ENCODE measurements around the gene PPP1R13B. TPM values are rescaled to one million over a fixed set of nuclear protein-coding genes. Genes with fewer than 3 reads are reported as not detected.

Gene PPP1R13B
- total and polyA plus RNA-seq, 2 donors from 2014 or later = 15.1 to 69.4 TPM

- DNase-seq = peak in 1 of 5 donors; percentile 78
- no peak for FAIRE-seq
These were observed 146.5 kb downstream of the PPP1R13B start for GRCh38 chr14:103700753-103701490.

GRCh38 chr14:103699901-103700752 lies 147.2 kb downstream of the PPP1R13B start:
- DNase-seq = peak in 1 of 5 donors; percentile 68
- Histone ChIP-seq H3K27me3 (ENCODE audit: control insufficient read depth, insufficient read depth, low read length) (no peaks in the 10 kb centered on the region), H3K9ac (ENCODE audit: low read length in 3 of 3) (no peak overlapping the region), H3K4me1 (ENCODE audit: control insufficient read depth in 2 of 3, insufficient read depth in 2 of 3, low read depth in 1 of 3, low read length in 3 of 3) (peaks cover 0 to 16% (median 6%) of the 10 kb centered on the region in 3 donors), H3K27ac (ENCODE audit: low read depth in 2 of 2, low read length in 2 of 2) (no peak overlapping the region), H3K36me3 (ENCODE audit: control insufficient read depth in 2 of 3, insufficient read depth in 3 of 3, low read length in 3 of 3) (peaks cover 0 to 16% (median 5%) of the 10 kb centered on the region in 3 donors), H3K4me3 (ENCODE audit: low read length in 3 of 3) (no peak overlapping the region), H3K9me3 (ENCODE audit: control insufficient read depth in 2 of 3, insufficient read depth in 1 of 3, low read length in 3 of 3) (no peaks in the 10 kb centered on the region)
- no peak for FAIRE-seq
- intact Hi-C loops (cut with DNase I) = no loop called here
- TF ChIP-seq CTCF (IDR thresholded peaks at IDR 0.05; ENCODE audit: borderline replicate concordance, extremely low read depth, insufficient read depth) = no peak

More at GRCh38 chr14:103700753-103701490, 146.5 kb downstream of the PPP1R13B start:
- peaks cover 0 to 21% (median 6%) of the 10 kb centered on the region in 3 donors for H3K4me1 ChIP-seq (ENCODE audit: control insufficient read depth in 2 of 3, insufficient read depth in 2 of 3, low read depth in 1 of 3, low read length in 3 of 3)
- H3K9me3 ChIP-seq (ENCODE audit: control insufficient read depth in 2 of 3, insufficient read depth in 1 of 3, low read length in 3 of 3) = no peaks in the 10 kb centered on the region
- H3K9ac ChIP-seq (ENCODE audit: low read length in 3 of 3) = no peak overlapping the region
- intact Hi-C loops (cut with DNase I) = no loop called here
- H3K36me3 ChIP-seq (ENCODE audit: control insufficient read depth in 2 of 3, insufficient read depth in 3 of 3, low read length in 3 of 3) = peaks cover 0 to 16% (median 5%) of the 10 kb centered on the region in 3 donors
- no peak for TF ChIP-seq CTCF (IDR thresholded peaks at IDR 0.05; ENCODE audit: borderline replicate concordance, extremely low read depth, insufficient read depth)
- no peak overlapping the region for H3K4me3 ChIP-seq (ENCODE audit: low read length in 3 of 3)
- no peak overlapping the region for H3K27ac ChIP-seq (ENCODE audit: low read depth in 2 of 2, low read length in 2 of 2)
- no peaks in the 10 kb centered on the region for H3K27me3 ChIP-seq (ENCODE audit: control insufficient read depth, insufficient read depth, low read length)

GRCh38 chr14:103699261-103699661 lies 148.1 kb downstream of the PPP1R13B start:
- Histone ChIP-seq H3K9me3 (ENCODE audit: control insufficient read depth in 2 of 3, insufficient read depth in 1 of 3, low read length in 3 of 3) (no peaks in the 10 kb centered on the region), H3K9ac (ENCODE audit: low read length in 3 of 3) (no peak overlapping the region), H3K4me3 (ENCODE audit: low read length in 3 of 3) (no peak overlapping the region), H3K27ac (ENCODE audit: low read depth in 2 of 2, low read length in 2 of 2) (no peak overlapping the region), H3K27me3 (ENCODE audit: control insufficient read depth, insufficient read depth, low read length) (no peaks in the 10 kb centered on the region), H3K36me3 (ENCODE audit: control insufficient read depth in 2 of 3, insufficient read depth in 3 of 3, low read length in 3 of 3) (peaks cover 0 to 22% (median 5%) of the 10 kb centered on the region in 3 donors), H3K4me1 (ENCODE audit: control insufficient read depth in 2 of 3, insufficient read depth in 2 of 3, low read depth in 1 of 3, low read length in 3 of 3) (peaks cover 0 to 12% (median 6%) of the 10 kb centered on the region in 3 donors)
- no peak for FAIRE-seq
- peak in 1 of 5 donors; percentile 48 for DNase-seq
- intact Hi-C loops (cut with DNase I) = no loop called here
- TF ChIP-seq CTCF (IDR thresholded peaks at IDR 0.05; ENCODE audit: borderline replicate concordance, extremely low read depth, insufficient read depth) = no peak
